Activated CD8-positive, alpha-beta memory T cell treated with anti-CD3 and anti-CD28 coated beads for 36 hours (primary cell): ENCODE data around the gene DNAH9. TPM values are rescaled to one million over a fixed set of nuclear protein-coding genes. Genes with fewer than 3 reads are reported as not detected.

ENCODE experiments used
- CTCF ChIA-PET: fragments of 350-600 bp; sonication (Branson Sonifier 250); formaldehyde crosslinking; loops from one replicate; lab custom pipeline; 2021; ENCODE audit warnings: antibody characterized with exemption; lab: Charles Lee
- POLR2A ChIA-PET: fragments of 350-600 bp; sonication (Branson Sonifier 250); formaldehyde crosslinking; loops from one replicate; lab custom pipeline; 2021; ENCODE audit warnings: antibody characterized with exemption; lab: Charles Lee
- total RNA-seq, 2 experiments: library from RNA; stranded (reverse); gene quantifications; one replicate each; pipeline ENCODE4 v1.2.3, GENCODE V29; 2021

The DNAH9 gene
- total RNA-seq: not detected

GRCh38 chr17:11598274-11599221, at the start of gene DNAH9:
TSS of gene DNAH9 (plus strand) at chr17:11598470. CDS start at chr17:11598499, 29 bp downstream.
- CTCF ChIA-PET: no interaction called here
- POLR2A ChIA-PET: no interaction called here

DNA sequence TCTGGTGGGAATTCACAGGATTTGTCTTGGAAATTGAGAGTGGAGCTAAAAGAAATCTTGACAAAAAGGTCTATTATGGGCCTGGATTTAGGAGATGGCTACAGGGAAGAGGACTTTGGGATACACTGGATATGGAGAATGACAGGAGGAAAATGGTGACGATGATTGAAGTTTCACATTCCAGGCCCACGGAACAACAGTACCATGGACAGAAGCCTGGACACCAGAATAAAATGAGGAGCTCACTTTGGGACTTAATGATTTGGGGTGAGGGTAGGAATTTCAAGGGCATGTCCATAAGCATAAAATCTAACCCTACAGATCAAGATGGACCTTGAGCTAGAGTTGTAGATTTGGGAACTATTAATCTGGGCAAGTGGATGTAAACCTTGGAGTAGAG, 47.8 kb upstream of the DNAH9 start:
- POLR2A ChIA-PET: no interaction called here
- CTCF ChIA-PET: no interaction called here

DNA sequence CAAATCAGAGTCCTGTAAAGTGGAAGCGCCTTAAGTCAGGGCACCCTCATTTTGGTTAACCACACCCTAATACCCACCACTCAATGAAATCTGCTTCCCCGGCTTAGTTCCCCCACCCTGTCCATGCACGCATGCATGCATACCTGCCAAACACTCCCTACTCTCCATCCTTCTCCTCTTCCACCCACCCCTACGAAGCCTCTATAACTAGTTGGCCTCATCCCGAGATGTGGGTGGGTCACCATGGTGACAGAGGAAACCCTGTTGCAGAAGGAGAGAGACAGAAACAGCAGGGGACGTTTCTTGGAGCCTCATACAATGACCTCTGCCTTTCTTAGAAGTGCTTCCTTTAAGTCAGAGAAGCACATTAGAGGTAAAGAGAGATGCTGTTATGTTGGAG, 46.8 kb upstream of the DNAH9 start:
- ChIA-PET POLR2A (no interaction called here), CTCF (no interaction called here)

GRCh38 chr17:11553135-11553534, 45.1 kb upstream of the DNAH9 start:
- ChIA-PET CTCF (no interaction called here), POLR2A (no interaction called here)

DNA sequence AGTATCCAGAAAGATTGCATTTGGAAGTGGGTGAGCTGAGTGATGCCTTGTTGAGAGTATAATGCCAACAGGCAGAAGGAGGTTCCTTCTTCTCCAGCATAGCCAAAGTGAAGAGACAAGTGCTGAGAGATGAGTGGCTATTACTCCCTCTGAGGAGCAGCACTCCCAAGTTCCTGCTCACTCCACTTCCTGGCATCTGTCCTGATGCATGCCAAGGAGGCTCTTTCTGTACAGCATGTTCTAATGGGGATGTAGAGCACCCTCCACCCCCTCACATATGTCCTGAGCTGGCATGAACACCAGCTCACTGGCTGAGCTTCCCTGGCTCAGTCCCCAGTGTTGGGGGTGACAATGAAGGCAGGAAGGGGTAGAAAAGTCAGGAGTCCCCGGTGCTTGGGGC, 44.2 kb upstream of the DNAH9 start:
- POLR2A ChIA-PET: no interaction called here
- CTCF ChIA-PET: no interaction called here

GRCh38 chr17:11554542-11554941, 43.7 kb upstream of the DNAH9 start:
- ChIA-PET CTCF (no interaction called here), POLR2A (no interaction called here)

- ChIA-PET POLR2A (no interaction called here), CTCF (no interaction called here)
Observed at GRCh38 chr17:11555530-11555929, 42.7 kb upstream of the DNAH9 start.

DNA sequence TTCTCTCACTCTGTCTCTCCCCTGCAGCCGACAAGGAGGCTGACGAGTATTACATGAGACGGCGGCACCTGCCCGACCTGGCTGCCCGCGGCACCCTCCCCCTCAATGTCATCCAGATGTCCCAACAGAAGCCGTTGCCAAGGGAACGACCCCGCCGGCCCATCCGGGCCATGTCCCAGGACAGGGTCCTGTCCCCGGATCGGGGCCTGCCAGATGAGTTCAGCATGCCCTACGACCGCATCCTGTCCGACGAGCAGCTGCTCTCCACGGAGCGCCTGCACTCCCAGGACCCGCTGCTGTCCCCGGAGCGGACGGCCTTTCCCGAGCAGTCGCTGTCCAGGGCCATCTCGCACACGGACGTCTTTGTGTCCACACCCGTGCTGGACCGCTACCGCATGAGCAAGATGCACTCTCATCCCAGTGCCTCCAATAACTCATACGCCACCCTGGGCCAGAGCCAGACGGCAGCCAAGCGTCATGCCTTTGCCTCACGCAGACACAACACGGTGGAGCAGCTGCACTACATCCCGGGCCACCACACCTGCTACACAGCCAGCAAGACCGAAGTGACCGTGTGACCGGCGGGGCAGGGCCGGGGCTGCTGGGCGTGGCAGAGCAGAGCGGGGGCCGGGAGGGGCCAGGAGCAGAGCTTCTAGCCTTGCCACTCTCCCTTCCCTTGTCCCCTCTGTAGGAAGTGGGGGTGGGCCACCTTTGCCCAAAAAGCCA, 40.4 kb upstream of the DNAH9 start:
- POLR2A ChIA-PET: no interaction called here

DNA sequence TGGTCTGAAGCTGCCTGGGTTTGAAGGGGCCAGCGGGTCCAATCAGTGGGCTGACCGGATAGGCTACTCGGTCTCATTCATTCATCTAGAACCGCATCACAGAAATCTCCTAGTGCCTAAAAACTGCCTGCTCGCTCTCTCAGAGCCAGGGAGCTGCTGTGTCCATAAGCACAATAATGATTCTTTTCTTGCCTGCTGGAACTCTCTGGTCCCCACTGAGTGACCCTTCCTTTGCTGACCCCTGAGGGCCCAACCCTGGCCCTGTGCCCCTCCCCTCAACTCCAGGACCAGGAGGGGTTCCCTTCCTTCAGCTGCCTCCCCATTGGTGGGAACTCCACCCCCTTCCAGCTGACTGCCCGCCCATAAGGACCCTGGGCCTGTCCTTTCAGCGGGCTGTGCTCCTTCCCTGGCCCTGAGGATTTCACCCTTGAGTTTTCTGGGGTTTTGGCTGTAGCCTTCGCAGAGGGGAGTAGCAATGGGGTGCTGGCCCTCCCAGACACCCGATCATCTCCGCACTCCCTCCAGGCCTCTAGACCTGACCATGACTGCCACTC, 39.5 kb upstream of the DNAH9 start:
- ChIA-PET POLR2A (no interaction called here), CTCF (no interaction called here)

More for the DNA sequence above, 40.4 kb upstream of the DNAH9 start:
- CTCF ChIA-PET: no interaction called here

GRCh38 chr17:11559601-11560000, 38.7 kb upstream of the DNAH9 start:
- CTCF ChIA-PET: no interaction called here
- POLR2A ChIA-PET: no interaction called here

- CTCF ChIA-PET: no interaction called here
- POLR2A ChIA-PET: no interaction called here
Observed at GRCh38 chr17:11561281-11561680, 37.0 kb upstream of the DNAH9 start.

DNA sequence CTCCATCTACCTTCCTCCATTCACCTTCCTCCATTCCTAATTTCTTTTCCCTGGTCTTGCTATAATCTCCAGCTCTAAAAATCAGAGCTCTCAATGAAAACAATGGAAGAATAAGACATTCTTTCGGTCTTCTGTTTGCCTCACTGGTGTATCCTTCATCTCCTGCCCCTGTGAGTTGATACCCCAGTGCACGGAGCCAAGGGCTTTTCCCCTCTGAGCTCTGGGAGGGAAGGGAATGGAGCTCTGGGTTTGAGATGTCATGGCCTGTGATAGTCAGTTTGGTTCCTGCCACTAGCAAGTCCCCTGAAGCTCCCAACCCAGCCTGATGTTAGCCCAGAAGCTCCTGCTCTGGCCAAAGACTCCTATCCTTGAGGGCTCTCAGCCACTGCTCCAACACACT, 36.6 kb upstream of the DNAH9 start:
- POLR2A ChIA-PET: no interaction called here

DNA sequence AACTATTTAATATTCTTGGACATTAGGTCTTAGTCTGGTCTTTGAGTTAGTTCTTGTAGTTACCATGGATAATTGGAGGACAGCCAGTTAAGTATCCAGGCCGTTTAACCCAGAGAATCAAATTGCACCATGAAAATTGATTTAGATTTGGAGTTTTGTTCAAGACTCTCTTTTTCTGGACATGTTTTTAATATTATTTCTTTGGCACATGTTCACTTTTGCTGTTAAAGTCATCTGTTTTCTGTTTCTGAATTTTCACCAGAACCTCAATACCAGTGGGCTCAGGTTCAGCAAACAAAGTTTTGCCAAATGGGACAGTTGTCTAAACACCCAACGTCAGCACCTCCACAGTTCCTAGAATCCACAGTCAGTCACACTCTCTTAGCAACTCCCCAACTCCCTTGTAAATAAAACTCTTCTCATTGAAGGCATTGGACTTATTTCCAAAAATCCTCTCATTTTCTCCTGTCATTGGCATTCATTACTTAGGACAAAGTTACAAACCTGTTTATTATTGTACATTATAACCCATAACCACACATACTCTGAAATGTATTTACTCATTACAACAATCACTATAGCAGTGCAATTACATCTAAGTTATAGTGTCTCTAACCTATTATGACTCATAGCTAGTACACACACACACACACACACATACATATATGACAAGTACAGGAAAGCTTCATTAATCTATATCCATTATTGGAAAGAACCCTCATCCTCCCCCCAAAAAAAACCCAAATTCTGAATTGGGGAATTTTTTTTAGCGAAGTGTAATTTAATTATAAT, 33.5 kb upstream of the DNAH9 start:
- POLR2A ChIA-PET: no interaction called here
- CTCF ChIA-PET: no interaction called here

More for the DNA sequence above, 36.6 kb upstream of the DNAH9 start:
- CTCF ChIA-PET: no interaction called here

DNA sequence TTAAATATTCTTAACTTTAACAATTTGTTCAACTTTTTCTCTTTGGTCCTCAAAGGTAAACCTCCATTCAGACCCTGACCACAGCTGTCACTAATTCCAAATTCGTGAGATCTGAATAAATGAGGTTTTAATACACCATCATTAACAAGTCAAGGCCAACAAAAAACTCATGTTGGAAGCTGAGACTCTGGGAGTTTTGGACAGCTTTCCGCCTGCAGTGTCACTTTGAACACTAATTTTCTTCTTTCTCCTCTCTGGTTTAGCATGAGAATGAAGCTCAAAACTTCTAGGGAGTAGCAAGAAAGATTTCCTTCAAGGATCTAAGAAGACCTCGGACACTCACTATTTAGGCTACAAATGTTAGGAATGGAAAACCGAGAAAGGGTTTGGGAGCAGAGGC, 32.7 kb upstream of the DNAH9 start:
- ChIA-PET POLR2A (no interaction called here), CTCF (no interaction called here)

GRCh38 chr17:11578998-11579397, 19.3 kb upstream of the DNAH9 start:
- ChIA-PET CTCF (no interaction called here), POLR2A (no interaction called here)

- POLR2A ChIA-PET: no interaction called here
- CTCF ChIA-PET: no interaction called here
Observed at GRCh38 chr17:11580677-11581076, 17.6 kb upstream of the DNAH9 start.

DNA sequence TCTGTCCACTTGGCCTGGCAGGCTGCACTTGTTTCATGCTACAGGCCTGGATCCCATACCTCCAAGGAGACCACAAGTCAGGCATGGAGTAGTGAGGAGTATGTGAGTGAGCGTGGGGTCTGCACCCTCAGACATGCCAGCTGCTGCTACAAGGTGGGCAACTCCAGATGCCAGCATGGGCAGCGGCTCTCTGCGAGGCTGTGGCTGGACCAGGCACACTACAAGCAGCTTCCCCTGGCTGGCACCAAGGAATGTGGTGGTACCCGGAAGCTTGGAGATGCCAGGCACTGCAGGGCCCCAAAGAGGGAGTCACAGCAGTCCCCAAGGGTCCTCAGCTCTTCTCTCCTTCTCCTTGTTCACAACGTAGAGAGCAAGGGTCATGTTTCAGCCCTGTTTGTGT, 16.1 kb upstream of the DNAH9 start:
- ChIA-PET CTCF (no interaction called here), POLR2A (no interaction called here)

- POLR2A ChIA-PET: no interaction called here
- CTCF ChIA-PET: no interaction called here
Observed at GRCh38 chr17:11583306-11583992, 14.8 kb upstream of the DNAH9 start.

DNA sequence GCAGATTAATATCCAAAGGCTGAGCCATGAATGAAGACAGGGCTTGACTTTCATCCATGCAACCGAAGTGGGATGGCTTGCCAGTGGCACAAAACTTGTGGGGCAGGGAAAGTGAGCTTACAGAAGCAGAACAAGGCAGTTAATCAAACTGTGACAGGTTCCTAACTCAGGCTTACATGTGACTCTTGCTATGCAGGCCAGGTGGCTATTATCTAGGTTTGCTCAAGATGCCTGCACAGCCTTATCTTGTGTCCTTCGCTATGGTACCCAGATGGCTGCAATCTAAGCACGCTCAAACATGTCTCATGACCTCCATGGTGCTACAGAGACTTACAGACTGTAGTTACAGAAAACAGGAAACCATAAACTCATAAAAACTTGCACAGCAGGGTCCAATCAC, 8.6 kb upstream of the DNAH9 start:
- CTCF ChIA-PET: no interaction called here

More for the DNA sequence above, 8.6 kb upstream of the DNAH9 start:
- POLR2A ChIA-PET: no interaction called here
